A172 (cell line): Measurements from ENCODE around the gene KRTAP1-4. TPM values are rescaled to one million over a fixed set of nuclear protein-coding genes. Genes with fewer than 3 reads are reported as not detected.
"Not testable (repeated sequence)": the region's sequence is repeated elsewhere in the genome, so short reads cannot be mapped to it uniquely, and the experiment has no call there.

Source experiments
- DNase-seq: peaks from one replicate; pipeline ENCODE4 v3.0.0-alpha.2; 2015; ENCODE audit warnings: low spot score
- total RNA-seq: library from RNA; depleted of rRNA; stranded (reverse); fragments of >200 nt; shearing (Covaris generic); gene quantifications from 2 replicates; pipeline ENCODE4 v1.2.3, GENCODE V29; 2014; rRNA removed

Gene KRTAP1-4
- total RNA-seq, 1 experiment from 2014 or later: not detected

DNA sequence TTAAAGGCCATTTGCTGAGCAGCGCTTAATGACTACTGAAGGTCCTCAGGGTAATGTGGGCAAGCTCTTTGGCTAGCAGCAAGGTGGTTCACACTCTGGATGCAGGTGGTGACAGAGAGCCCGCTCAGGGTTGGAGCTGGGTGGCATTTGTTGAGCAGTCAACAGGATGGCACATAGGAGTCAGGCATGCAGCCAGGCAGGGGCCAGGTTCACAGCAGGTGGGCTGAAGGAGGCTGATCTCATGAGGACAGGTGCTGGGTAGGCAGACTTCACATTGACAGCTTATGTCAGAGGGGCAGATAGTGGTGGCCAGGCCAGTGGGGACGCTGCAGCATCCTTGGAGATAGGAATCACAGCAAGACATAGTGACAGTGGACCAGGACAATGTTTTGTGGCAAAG lies 25.6 kb downstream of the KRTAP1-4 start:
- no peak for DNase-seq

DNA sequence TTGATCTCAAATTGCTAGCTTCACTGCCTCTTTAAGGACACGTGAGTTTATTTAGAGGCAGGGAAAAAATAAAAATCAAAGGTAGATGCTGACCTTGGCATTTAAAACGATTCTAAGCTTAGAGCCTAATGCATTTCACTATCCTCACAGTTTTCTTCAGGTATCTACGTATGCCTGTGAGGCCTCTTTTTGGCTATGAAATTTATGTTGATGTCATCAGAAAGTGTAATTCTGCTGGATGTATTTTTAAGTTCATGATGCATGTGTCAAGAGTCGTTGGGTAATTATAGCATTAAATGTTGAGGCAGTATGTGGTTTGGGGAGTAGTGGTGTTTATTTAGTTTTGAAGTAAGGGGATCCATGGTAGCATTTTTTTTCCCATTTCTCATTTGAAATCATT lies 26.1 kb downstream of the KRTAP1-4 start:
- DNase-seq: no peak

DNA sequence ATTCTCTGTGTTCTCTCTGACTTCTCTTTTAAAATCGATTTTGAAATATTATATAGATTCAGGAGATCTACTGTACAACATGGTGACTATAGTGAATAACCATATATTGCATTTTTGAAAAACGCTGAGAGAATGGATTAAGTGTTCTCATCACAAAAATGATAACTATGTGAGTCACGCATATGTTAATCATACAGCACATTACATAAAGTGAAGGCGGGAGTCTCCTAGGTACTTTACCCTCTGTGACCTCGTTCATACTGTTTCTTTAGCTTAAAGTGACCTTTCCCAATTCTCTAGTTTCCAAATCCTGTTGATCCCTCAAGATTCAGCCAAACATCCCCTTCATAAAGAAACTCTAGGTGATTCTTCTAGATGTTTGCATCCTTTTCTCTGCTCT lies 27.2 kb downstream of the KRTAP1-4 start:
- peak; percentile 8 for DNase-seq

DNA sequence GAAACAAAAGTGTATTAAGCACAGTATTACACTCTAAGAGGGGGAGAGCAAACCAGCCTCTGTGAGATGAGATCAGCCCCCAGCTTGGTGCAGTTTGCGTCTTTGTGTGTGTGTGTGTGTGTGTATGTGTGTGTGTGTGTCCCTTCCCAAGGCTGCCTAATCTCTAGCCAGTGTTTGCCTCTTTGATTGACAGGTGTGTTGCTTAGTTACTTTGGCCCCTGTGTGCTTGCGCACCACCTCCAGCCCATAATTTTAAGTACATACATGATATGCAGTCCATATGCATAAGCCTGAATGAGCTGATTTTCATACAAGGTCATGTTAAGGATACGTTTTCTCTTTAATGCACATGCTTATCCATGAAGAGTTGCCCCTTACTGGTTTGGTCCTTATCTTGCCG lies 28.2 kb downstream of the KRTAP1-4 start:
- DNase-seq: no peak

DNA sequence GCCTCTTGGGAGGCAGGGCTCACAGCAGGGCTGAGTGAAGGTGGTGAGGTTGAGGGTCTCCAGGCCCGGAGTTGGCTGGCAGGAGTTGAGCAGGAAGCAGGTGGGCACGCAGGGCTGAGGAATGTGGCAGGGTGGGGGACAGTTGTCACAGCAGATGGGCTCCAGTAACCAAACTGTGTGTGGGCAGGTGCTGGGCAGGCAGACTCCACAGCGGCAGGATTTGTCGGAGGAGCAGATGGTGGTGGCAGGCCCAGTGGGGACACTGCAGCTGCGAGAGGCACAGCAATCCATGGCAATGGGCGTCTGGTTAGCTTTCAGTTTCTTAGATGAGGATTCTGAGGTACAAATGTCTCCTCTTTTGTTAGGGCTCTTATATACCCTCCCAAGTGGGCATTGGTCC lies 30.4 kb downstream of the KRTAP1-4 start, which contains the start of gene KRTAP3-2:
KRTAP3-2 (minus strand) TSS at position 344 of the 400 bp plus-strand sequence; CDS start at position 291, 53 bp downstream.
- DNase-seq: not testable (repeated sequence)

DNA sequence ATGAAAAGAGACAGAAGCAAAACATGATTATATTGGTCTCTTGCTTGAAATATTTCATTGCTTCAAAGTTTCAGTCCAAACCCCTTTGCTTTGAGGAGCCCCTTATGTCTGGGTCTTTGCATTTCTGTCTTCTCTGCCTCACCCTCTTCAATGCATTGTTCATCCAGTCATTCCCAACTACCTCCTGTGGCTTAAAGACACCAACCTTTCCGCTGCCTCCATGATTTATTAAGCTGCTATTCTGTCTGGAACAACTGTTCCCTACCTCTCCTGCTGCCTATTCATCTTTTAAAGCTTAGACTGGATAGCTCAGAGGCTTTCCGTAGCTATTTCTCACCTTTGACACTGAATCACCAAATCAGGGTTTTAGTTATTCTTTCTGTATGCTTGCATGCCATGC lies 32.6 kb downstream of the KRTAP1-4 start:
- no peak for DNase-seq

DNA sequence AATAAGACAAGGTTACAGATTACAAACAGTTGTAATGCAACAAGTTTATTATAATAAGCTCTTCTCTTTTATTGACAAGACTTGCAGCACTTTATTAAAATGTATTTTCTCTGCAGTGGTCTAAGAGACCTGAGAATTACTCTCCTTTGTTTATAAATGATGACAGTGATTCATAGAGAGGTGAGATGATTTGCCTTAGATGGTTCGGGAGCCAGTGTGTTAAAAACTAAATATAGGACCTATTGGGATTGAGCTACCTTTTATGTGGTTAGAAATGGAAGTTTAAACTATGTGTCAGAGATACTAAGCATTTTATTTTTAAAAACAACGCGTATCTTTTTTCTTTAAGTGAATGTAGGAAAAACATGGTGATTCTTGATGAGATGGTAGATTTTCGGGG lies 33.2 kb downstream of the KRTAP1-4 start:
- DNase-seq: peak; percentile 30

DNA sequence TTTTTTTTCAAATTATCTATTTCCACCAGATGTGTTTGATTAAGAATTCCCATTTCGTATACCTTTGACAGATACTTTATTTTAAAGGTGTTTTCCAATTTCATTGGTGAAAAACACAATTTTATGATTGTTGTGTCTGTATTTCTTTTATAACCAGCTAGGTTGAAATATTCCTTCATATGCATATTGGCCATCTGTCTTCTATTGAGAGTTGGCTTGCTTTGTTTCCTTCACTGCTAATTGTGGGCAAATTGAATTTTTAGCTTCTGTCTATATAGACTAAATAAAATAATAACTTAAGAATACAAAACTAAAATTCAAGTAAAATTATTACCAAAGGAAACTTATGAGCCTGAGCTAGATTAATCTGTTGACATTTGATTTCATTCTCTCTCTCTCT lies 34.9 kb downstream of the KRTAP1-4 start:
- no peak for DNase-seq

DNA sequence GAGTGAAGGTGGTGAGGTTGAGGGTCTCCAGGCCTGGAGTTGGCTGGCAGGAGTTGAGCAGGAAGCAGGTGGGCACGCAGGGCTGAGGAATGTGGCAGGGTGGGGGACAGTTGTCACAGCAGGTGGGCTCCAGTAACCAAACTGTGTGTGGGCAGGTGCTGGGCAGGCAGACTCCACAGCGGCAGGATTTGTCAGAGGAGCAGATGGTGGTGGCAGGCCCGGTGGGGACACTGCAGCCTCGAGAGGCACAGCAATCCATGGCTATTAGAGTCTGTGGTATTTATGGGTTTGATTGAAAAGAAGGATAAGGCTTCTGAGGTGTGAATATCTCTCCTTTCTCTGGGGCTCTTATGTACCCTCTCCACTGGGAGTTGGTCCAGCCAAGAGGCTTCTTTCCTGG lies 36.2 kb downstream of the KRTAP1-4 start, which contains the start of gene KRTAP3-3:
KRTAP3-3 (minus strand) TSS at position 326 of the 400 bp plus-strand sequence; CDS start at position 259, 67 bp downstream.
- DNase-seq: no peak

DNA sequence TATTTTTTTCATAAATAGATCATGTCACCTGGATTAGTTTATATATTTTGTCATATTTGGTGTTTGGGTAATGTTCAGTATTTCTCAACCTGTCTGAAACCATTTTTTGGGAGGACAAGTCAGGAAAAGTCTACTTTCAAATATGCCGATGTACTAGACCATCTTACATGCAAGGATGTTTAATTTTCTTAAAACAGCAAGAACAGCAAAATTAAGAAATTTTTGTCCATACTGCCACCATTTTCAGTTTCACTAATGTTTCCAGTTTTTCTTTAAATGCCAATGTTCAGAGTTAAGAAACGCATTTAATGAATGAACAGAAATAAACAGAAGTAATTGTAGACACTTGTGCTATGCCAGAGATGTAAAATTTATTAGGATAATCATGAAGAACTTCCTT lies 36.9 kb downstream of the KRTAP1-4 start:
- DNase-seq: no peak

DNA sequence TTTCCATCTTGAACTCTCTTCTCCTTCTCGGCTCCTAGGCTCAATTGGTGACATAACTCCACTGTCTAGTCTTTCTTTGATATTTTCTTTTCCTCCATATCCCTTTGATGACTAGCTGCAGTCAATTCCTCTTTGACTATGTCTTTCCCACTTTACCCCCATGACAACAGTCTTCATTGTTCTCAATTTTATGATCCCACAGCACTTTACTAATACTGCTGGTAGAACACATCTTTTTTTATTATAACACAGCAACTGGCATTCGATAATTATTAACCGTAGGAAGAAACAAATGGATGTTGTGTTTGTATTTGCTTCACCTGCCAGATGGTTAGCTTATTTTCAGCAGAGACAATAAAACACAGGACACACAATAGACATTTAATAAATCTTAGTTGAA lies 37.3 kb downstream of the KRTAP1-4 start:
- no peak for DNase-seq

DNA sequence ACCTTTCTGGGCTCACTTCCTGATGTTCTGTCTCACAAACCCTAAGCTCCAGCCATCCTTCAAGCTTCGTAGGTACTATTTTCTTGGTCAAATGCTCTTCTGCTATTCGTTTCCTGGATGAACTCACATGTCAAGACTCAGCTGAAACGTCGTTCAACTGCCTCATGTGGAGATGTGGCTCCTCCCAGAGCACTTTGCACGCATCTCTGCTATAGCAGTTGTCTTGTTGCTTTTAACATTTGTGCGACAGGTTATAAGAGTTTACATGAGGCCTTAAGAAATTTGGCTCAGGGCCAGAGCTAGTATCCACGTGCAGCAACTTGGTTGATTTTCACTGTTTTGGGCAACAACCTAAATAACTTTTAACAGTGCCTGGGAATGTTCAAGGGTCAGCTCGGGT lies 43.1 kb downstream of the KRTAP1-4 start:
- no peak for DNase-seq

DNA sequence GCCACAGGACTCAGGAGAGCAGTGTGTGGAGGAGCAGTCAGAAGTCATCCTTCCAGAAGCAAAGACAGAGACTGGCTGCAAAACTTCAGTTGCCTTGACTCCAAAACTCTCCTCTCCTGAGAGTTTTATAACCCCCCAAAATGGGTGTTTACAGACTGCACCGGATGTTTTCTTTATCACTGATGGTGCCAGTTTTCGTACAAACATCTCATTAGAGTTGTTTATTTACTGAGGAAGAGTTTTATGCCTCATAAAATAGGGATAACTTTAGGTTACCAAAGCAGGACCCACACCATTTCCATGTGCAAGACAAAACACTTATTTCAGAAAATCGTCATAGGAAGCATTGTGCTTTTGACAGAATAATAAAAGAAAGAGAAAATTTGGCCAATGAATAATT lies 45.8 kb downstream of the KRTAP1-4 start, which contains the start of gene KRT40:
KRT40 (minus strand) TSS at position 101 of the 400 bp plus-strand sequence; CDS start at position 48, 53 bp downstream.
- no peak for DNase-seq

DNA sequence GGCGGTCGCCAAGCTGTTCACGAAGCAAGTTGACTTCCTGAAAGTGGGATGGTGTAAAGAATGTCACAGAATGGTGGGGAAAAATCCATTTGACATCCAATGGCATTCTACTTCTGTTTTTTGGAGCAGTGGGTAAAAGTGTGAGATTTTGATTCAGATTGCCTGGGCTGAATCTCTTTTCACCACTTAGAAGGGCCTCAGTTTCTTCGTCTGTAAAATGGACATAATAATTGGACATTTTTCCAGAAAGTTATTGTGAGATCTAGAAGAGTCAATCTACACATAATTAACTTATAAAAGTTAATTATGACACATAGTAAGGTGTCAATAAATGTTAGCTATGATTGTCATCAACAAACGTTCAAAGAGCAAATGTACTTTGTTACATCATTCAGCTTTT lies 48.9 kb downstream of the KRTAP1-4 start:
- DNase-seq: no peak

DNA sequence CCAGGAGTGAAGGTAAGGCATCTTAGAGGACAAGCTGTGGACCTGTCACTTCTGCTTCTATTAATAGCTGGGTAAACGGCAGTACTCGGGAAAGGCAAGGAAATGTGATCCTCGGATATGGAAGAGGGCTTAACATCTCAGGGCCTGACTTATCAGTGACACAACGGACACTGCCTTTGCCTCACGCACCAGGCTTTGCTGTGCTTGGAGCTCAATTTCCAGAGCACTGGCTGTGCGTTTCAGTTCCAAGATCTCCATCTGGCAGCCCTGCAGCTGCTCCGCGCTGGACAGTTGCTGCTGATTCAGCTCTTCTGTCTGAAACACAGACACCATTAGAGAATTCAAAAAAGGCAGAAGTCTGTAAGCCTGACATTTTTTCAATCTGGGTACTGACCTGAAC lies 49.4 kb downstream of the KRTAP1-4 start:
- no peak for DNase-seq

DNA sequence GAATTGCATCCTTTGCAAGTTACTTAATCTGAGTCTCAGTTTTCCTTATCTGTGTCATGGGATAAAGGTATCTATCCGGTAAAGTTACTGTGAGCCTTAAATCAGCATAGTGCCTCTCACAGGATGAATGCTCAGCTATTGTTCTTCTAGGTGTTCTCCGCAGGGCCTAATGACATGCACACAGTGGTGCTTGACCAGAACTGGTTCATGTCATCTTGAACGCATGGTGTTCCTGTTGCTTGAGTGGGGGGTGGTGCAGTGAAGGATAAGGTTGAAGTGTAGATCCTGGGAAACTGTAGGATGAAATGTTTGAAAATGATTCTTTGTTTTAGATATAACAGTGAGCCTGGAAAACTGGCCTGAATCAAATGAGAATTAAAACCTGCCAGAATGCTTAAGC lies 49.9 kb downstream of the KRTAP1-4 start:
- DNase-seq: no peak

Other genes with a start within 250 kb of the KRTAP1-4 start
- not detected in 2 replicates for gene KRT27, start 247.6 kb downstream of the KRTAP1-4 start, total RNA-seq
- not detected in 2 replicates for gene KRT28, start 230.2 kb downstream of the KRTAP1-4 start, total RNA-seq
- gene KRT10, start 207.6 kb downstream of the KRTAP1-4 start, total RNA-seq: 28.5 and 34.7 TPM in 2 replicates
- not detected in 2 replicates for gene KRT12, start 163.0 kb downstream of the KRTAP1-4 start, total RNA-seq
- not detected in 2 replicates for gene KRT20, start 145.0 kb downstream of the KRTAP1-4 start, total RNA-seq
- not detected in 2 replicates for gene KRT23, start 92.5 kb downstream of the KRTAP1-4 start, total RNA-seq
- gene KRT39, start 63.2 kb downstream of the KRTAP1-4 start, total RNA-seq: not detected in 2 replicates
- not detected in 2 replicates for gene KRT40, start 45.9 kb downstream of the KRTAP1-4 start, total RNA-seq
- not detected in 2 replicates for gene KRTAP3-3, start 36.0 kb downstream of the KRTAP1-4 start, total RNA-seq
- gene KRTAP3-2, start 30.3 kb downstream of the KRTAP1-4 start, total RNA-seq: not detected in 2 replicates
- gene KRTAP3-1, start 21.1 kb downstream of the KRTAP1-4 start, total RNA-seq: not detected in 2 replicates
- gene KRTAP1-5, start 3.0 kb downstream of the KRTAP1-4 start, total RNA-seq: not detected in 2 replicates
- not detected in 2 replicates for gene KRTAP1-3, start 4.7 kb upstream of the KRTAP1-4 start, total RNA-seq
- not detected in 2 replicates for gene KRTAP1-1, start 11.3 kb upstream of the KRTAP1-4 start, total RNA-seq
- not detected in 2 replicates for gene KRTAP2-1, start 17.1 kb upstream of the KRTAP1-4 start, total RNA-seq
- gene KRTAP2-2, start 25.0 kb upstream of the KRTAP1-4 start, total RNA-seq: not detected in 2 replicates
- 0.69 and 1.00 TPM in 2 replicates for gene KRTAP2-3, start 29.9 kb upstream of the KRTAP1-4 start, total RNA-seq
- gene KRTAP2-4, start 35.7 kb upstream of the KRTAP1-4 start, total RNA-seq: not detected in 2 replicates
- not detected in 2 replicates for gene KRTAP4-7, start 54.0 kb upstream of the KRTAP1-4 start, total RNA-seq
- gene KRTAP4-8, start 67.9 kb upstream of the KRTAP1-4 start, total RNA-seq: not detected in 2 replicates
- gene KRTAP4-16, start 72.0 kb upstream of the KRTAP1-4 start, total RNA-seq: not detected in 2 replicates
- 0.22 TPM in 1 of 2 replicates, not detected in the other for gene KRTAP4-9, start 75.2 kb upstream of the KRTAP1-4 start, total RNA-seq
- gene KRTAP4-11, start 88.2 kb upstream of the KRTAP1-4 start, total RNA-seq: not detected in 2 replicates
- gene KRTAP4-12, start 94.0 kb upstream of the KRTAP1-4 start, total RNA-seq: not detected in 2 replicates
- gene KRTAP4-6, start 110.3 kb upstream of the KRTAP1-4 start, total RNA-seq: not detected in 2 replicates
- not detected in 2 replicates for gene KRTAP4-5, start 119.6 kb upstream of the KRTAP1-4 start, total RNA-seq
- gene KRTAP4-4, start 130.6 kb upstream of the KRTAP1-4 start, total RNA-seq: not detected in 2 replicates
- not detected in 2 replicates for gene KRTAP4-3, start 138.0 kb upstream of the KRTAP1-4 start, total RNA-seq
- not detected in 2 replicates for gene KRTAP4-2, start 148.0 kb upstream of the KRTAP1-4 start, total RNA-seq
- 0.26 TPM in 1 of 2 replicates, not detected in the other for gene KRTAP4-1, start 154.7 kb upstream of the KRTAP1-4 start, total RNA-seq
- not detected in 2 replicates for gene KRTAP9-1, start 159.7 kb upstream of the KRTAP1-4 start, total RNA-seq
- gene KRTAP9-2, start 196.5 kb upstream of the KRTAP1-4 start, total RNA-seq: not detected in 2 replicates
- gene KRTAP9-3, start 202.3 kb upstream of the KRTAP1-4 start, total RNA-seq: not detected in 2 replicates
- gene KRTAP9-8, start 207.8 kb upstream of the KRTAP1-4 start, total RNA-seq: not detected in 2 replicates
- gene KRTAP9-4, start 219.5 kb upstream of the KRTAP1-4 start, total RNA-seq: not detected in 2 replicates
- not detected in 2 replicates for gene KRTAP9-9, start 225.2 kb upstream of the KRTAP1-4 start, total RNA-seq
- not detected in 2 replicates for gene KRTAP9-6, start 235.2 kb upstream of the KRTAP1-4 start, total RNA-seq
- gene KRTAP9-7, start 245.5 kb upstream of the KRTAP1-4 start, total RNA-seq: not detected in 2 replicates